GM18873 (cell line): ENCODE data around the gene PRKCH.

Experiments
- ATAC-seq: cut with Tn5 transposase; IDR thresholded peaks from one replicate; pipeline ENCODE4 v1.9.1; 2021; ENCODE audit warnings: mild to moderate bottlenecking, moderate library complexity, moderate number of reproducible peaks; ENCODE audit not compliant: unreplicated experiment, low FRiP score

Gene PRKCH

GRCh38 chr14:61589691-61590581 lies 268.6 kb downstream of the PRKCH start:
- ATAC-seq: no peak

- ATAC-seq: no peak
Observed at GRCh38 chr14:61591862-61592261, 270.5 kb downstream of the PRKCH start.

GRCh38 chr14:61593330-61593729 lies 272.0 kb downstream of the PRKCH start:
- ATAC-seq: no peak

GRCh38 chr14:61596990-61597389 lies 275.6 kb downstream of the PRKCH start:
- no peak for ATAC-seq

GRCh38 chr14:61598980-61599379 lies 277.6 kb downstream of the PRKCH start:
- no peak for ATAC-seq

- ATAC-seq: no peak
Observed at GRCh38 chr14:61599942-61600341, 278.6 kb downstream of the PRKCH start.
